ENCODE results near the gene MEPE. TPM values are rescaled to one million over a fixed set of nuclear protein-coding genes. Genes with fewer than 3 reads are reported as not detected.

MEPE gene
- total RNA-seq, 1 donor from 2014 or later: not detected

GRCh38 chr4:87895964-87896621 is 63.3 kb downstream of the MEPE start:
- intact Hi-C loops (cut with DNase I): no loop called here
- ATAC-seq: peak; percentile 77 to 79

More at GRCh38 chr4:87895964-87896621, 63.3 kb downstream of the MEPE start:
- Histone ChIP-seq H3K4me3 (no peak overlapping the region), H3K27me3 (ENCODE audit: low read depth) (no peaks in the 10 kb centered on the region), H3K27ac (no peak overlapping the region), H3K9me3 (no peaks in the 10 kb centered on the region), H3K36me3 (no peaks in the 10 kb centered on the region), H3K4me1 (peaks cover 9% of the 10 kb centered on the region)
- peak; percentile 53 for DNase-seq
- no peak for TF ChIP-seq CTCF (IDR thresholded peaks at IDR 0.05)

Other genes starting within 250 kb of the MEPE start
- not detected for gene DSPP, start 224.4 kb upstream of the MEPE start, total RNA-seq
- not detected for gene DMP1, start 182.7 kb upstream of the MEPE start, total RNA-seq
- gene IBSP, start 33.4 kb upstream of the MEPE start, total RNA-seq: not detected
- gene SPP1, start 142.7 kb downstream of the MEPE start, total RNA-seq: 8.0 TPM
- 21.4 TPM for gene PKD2, start 174.7 kb downstream of the MEPE start, total RNA-seq

All from lower lobe of right lung (tissue), 2 donors.